Measurements from ENCODE around the gene PYGB. TPM values are rescaled to one million over a fixed set of nuclear protein-coding genes. Genes with fewer than 3 reads are reported as not detected.

Gene PYGB
- total RNA-seq, 1 donor from 2014 or later, result 61.1 TPM

- peak overlapping the region; percentile 64 for H3K27ac ChIP-seq
- H3K36me3 ChIP-seq, result peaks cover 11% of the 10 kb centered on the region
- ATAC-seq (peak; percentile 96), DNase-seq (peak; percentile 84)
- no peak for TF ChIP-seq CTCF (IDR thresholded peaks at IDR 0.05)
- peaks cover 39% of the 10 kb centered on the region for H3K4me1 ChIP-seq
- H3K4me3 ChIP-seq, result no peak overlapping the region
- no peaks in the 10 kb centered on the region for H3K9me3 ChIP-seq
- no peaks in the 10 kb centered on the region for H3K27me3 ChIP-seq
- intact Hi-C loops (cut with DNase I), result no loop called here
These were observed 7.2 kb downstream of the PYGB start for GRCh38 chr20:25254986-25255680.

GRCh38 chr20:25256226-25256859 is 8.5 kb downstream of the PYGB start:
- ATAC-seq, result peak; percentile 58
- DNase-seq, result peak; percentile 71
- Histone ChIP-seq H3K27me3 (no peaks in the 10 kb centered on the region), H3K27ac (peak overlapping the region; percentile 79), H3K9me3 (no peaks in the 10 kb centered on the region), H3K36me3 (peaks cover 23% of the 10 kb centered on the region), H3K4me3 (no peak overlapping the region), H3K4me1 (peaks cover 39% of the 10 kb centered on the region)
- no peak for TF ChIP-seq CTCF (IDR thresholded peaks at IDR 0.05)
- intact Hi-C loops (cut with DNase I), result no loop called here

- Histone ChIP-seq H3K27ac (peak overlapping the region; percentile 55), H3K9me3 (no peaks in the 10 kb centered on the region), H3K4me1 (peaks cover 39% of the 10 kb centered on the region), H3K36me3 (peaks cover 23% of the 10 kb centered on the region), H3K4me3 (no peak overlapping the region), H3K27me3 (no peaks in the 10 kb centered on the region)
- intact Hi-C loops (cut with DNase I), result no loop called here
- ATAC-seq (no peak), DNase-seq (no peak)
- TF ChIP-seq CTCF (IDR thresholded peaks at IDR 0.05), result no peak
These were observed 9.2 kb downstream of the PYGB start for GRCh38 chr20:25257130-25257529.

GRCh38 chr20:25257756-25258475 is 10.0 kb downstream of the PYGB start:
- Histone ChIP-seq H3K4me1 (peaks cover 33% of the 10 kb centered on the region), H3K9me3 (no peaks in the 10 kb centered on the region), H3K27ac (no peak overlapping the region), H3K36me3 (peaks cover 23% of the 10 kb centered on the region), H3K4me3 (no peak overlapping the region), H3K27me3 (no peaks in the 10 kb centered on the region)
- no peak for DNase-seq
- intact Hi-C loops (cut with DNase I), result no loop called here
- no peak for TF ChIP-seq CTCF (IDR thresholded peaks at IDR 0.05)
- no peak for ATAC-seq

- intact Hi-C loops (cut with DNase I), result no loop called here
- no peak for TF ChIP-seq CTCF (IDR thresholded peaks at IDR 0.05)
- H3K4me3 ChIP-seq, result no peak overlapping the region
- H3K4me1 ChIP-seq, result peaks cover 29% of the 10 kb centered on the region
- H3K27me3 ChIP-seq, result no peaks in the 10 kb centered on the region
- H3K36me3 ChIP-seq, result peaks cover 23% of the 10 kb centered on the region
- DNase-seq (no peak), ATAC-seq (no peak)
- H3K27ac ChIP-seq, result no peak overlapping the region
- no peaks in the 10 kb centered on the region for H3K9me3 ChIP-seq
These were observed 10.6 kb downstream of the PYGB start for GRCh38 chr20:25258476-25258805.
